ENCODE measurements around the gene PPP3R2. TPM values are rescaled to one million over a fixed set of nuclear protein-coding genes. Genes with fewer than 3 reads are reported as not detected.
"Not testable (repeated sequence)": the region's sequence is repeated elsewhere in the genome, so short reads cannot be mapped to it uniquely, and the experiment has no call there.

PPP3R2 gene
- total RNA-seq, 1 donor from 2014 or later = not detected

DNA sequence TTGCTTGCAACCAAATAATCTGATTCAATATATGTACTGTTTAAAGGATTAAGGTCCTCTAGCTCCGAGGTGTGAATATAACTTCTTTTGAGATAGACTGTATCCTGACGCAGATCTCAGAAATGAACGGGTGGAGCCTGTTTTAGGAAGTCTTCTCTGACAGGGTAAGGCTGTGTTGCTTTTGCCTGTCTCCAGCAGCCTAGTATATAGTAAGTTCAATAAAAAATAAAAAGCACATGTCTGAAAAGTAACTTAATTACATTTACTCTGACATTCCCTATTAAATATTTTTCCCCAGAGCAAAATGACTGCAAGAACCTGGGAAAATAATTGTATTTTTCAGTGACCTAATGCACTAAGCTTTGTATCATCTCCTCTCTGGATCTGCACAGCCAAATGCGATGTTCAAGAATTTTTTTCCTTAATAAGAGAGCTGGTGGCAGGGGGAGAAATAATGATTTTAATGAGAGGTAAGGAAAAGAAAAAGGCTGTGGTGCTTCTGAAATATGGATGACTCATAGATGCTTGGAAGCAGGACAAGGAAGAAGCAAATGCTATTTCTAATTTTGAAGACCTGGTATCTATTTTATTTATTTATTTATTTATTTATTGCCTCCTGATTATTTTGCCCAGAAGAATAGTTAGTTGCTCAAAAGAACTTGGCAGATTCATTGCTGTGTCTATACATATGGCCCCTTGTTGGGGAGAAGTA, 7.3 kb downstream of the PPP3R2 start:
- DNase-seq = no peak

- DNase-seq = no peak
Observed at GRCh38 chr9:101586651-101587050, 8.1 kb downstream of the PPP3R2 start.

GRCh38 chr9:101585740-101586139, 9.0 kb downstream of the PPP3R2 start:
- no peak for DNase-seq

DNA sequence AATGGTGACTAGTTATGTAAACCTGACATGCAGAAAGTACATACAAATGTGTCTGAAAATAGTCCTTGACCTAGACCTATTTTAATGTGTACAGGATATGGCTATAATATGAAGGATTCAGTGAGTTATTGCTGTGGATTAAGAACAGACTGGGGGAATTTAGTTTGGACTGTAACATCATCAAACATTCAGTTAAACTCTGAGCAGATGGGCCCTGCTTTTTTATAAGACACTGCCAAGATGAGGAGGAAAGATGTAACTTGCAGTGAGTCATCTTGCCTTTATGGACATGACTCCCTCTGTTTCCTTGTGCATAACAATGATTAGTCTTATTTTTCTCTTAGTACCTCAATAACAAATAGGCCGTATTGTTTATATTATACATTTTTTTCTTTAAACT, 12.2 kb downstream of the PPP3R2 start:
- no peak for DNase-seq

DNA sequence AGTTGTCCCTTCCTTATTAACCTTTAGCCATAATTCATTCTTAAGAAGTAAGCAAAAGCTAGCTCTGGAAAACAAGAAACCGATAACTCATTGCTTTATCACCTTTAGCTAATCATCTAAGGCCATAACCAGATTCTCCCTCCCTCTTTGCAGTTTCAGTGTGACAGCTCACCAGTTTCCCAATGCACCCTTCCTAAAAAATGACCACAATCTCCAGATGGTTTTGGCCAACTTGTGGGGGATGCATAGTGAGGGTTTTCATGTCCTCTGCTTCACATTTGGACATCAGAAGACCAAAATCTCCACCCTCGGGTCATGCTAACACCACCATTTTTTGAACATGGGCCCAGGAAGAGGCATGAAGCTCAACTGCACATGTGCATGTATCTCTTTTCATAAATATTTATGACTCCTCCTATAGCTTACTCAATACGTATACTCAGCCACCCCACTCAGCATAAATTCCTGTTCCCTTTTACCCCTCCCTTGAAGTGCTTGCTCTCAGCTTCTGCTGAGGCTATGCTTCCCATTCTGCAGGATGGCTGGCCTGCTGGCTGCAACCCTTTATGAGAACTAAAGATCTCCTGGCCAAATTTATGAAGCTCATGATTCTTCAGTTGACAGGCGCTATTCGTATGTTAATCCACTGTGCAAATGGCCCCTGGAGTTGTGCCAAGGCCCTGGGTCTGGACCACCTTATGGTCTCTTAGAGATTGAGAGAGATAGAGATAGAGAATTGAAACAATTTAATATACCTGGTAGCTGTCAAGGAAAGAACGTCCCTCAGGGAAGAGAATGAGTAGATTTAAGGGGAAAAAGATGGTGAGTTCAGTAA, 14.8 kb downstream of the PPP3R2 start:
- DNase-seq = no peak

GRCh38 chr9:101578378-101578777, 16.4 kb downstream of the PPP3R2 start:
- no peak for DNase-seq

- DNase-seq = no peak
Observed at GRCh38 chr9:101574731-101575333, 19.9 kb downstream of the PPP3R2 start.

DNA sequence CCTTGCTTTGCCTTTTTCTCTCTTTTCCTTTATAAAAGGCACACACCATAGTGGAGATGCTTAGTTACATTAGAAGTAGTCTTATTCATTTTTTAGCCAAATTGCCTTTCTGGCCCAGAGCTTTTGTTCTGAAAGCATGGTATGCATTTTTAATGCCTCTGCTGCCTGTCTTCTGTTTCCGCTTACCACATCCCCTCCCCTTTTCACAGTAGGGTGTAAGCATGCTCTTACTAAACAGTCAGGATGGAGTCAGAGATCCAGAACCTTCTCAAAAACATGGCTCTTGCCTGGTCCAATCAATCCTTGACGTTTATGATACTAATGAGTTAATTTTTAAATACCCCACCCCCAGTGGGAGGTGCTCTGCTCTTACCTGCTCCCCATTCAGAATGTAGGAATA, 22.5 kb downstream of the PPP3R2 start:
- no peak for DNase-seq

DNA sequence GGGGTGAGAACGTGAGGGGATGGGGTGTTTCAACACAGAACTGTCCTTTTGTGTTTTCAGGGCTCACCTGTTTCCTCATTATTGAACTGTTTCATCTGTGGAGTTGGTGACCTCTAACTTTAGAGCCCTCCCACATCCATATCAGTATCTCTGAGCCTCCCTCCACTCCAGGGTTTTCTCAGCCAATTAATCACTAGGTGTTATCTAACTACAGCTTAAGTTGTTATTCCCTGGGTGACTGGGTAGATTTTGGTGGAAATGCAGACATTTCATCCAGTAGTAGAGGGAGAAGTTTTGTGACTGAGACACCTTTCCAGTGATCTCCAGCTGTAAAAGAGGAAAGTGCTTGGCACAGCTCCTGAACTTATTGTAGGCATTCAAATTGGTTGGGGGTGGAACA, 23.7 kb downstream of the PPP3R2 start:
- DNase-seq = no peak

DNA sequence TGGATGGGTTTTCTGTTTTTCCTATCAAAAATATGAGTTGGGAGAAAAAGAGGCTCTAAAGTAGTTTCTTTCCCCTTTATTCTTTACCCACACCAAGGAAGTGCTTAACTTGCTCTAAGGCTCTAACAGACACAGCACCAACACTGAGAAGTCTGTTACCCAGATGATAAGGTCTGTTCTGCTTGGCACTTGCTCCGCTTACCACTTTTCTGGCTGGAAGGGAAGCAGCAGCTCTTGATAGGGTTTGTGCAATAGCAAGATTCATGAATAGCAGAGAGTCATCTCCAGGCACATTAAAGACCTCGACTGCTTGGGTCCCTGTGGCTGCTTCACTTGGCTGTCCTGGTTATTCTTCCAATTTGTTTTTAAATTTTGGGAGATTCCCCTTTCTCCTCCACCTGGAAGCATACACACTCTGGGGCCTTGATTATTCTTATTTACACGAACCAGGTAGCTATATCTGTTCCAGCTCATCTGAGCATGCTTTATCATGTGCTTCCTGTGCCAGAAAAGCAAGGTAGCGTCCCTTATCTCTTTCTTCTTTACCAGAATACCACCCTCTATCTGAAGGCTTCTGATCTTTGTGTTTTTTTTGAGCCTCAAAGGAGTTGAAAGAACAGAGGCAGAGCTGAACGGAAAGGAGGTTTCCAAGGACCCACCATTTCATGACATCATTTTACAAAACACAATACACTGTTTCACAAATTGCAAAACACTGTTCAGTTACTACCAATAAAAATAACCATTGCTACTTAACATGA, 24.8 kb downstream of the PPP3R2 start:
- no peak for DNase-seq

- no peak for DNase-seq
Observed at GRCh38 chr9:101567725-101568350, 26.9 kb downstream of the PPP3R2 start.

- no peak for DNase-seq
Observed at GRCh38 chr9:101566904-101567724, 27.7 kb downstream of the PPP3R2 start.

DNA sequence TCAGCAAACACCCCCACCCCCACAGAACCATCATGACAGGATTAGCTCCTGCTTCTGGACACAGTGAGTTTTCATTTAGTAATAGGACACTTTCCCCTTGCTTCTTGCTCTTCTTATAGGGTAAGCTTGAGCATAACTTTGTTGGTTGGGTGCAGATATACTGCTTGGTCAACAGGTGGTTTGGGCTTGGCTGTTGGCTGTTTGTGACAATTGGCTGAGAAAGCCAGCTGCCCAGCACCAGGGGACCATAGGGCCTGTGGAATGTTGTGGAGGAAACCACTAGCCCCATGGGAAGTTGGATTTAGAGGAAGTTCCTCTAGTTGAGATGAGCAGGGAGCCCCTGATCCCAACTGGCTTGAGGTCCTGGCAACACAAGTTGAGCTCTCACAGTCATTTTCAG, 30.5 kb downstream of the PPP3R2 start:
- DNase-seq = no peak

GRCh38 chr9:101562966-101563365, 31.8 kb downstream of the PPP3R2 start:
- DNase-seq = no peak

DNA sequence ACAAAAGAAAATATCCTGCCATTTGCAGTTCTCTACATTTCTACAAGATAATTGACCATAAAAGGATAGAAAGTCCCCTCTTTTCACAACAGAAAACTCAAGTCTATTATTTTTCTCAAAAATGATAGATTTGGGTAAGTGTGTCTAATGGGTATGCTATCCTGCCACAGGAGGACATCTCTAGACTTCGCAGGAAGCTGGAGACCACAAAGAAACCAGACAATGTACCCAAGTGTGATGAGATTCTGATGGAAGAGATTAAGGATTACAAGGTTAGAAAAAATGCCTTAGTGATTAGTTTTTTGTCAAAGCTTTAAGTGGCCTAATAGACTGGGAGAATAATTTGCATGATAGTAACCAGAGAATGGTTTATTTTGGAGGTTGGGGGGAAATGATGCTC, 33.0 kb downstream of the PPP3R2 start:
- no peak for DNase-seq

DNA sequence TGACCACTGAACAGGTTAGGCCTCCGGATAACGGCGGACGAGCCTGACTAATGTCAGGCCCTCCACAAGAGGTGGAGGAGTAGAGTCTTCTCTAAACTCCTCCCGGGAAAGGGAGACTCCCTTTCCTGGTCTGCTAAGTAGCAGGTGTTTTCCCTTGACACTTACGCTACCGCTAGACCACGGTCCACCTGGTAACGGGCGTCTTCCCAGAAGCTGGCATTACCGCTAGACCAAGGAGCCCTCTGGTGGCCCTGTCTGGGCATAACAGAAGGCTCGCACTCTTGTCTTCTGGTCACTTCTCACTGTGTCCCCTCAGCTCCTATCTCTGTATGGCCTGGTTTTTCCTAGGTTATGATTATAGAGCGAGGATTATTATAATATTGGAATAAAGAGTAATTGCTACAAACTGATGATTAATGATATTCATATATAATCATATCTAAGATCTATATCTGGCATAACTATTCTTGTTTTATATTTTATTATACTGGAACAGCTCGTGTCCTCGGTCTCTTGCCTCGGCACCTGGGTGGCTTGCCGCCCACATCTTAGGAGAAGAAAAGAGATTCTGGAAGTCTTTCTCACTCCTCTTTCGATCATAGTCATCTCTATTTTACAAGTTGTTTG, 45.2 kb downstream of the PPP3R2 start:
- not testable (repeated sequence) for DNase-seq

GRCh38 chr9:101543098-101543735, 51.6 kb downstream of the PPP3R2 start:
- DNase-seq = no peak

All from occipital lobe (tissue), 2 donors.